K562 (cell line): ENCODE data around the gene TENM3. TPM values are rescaled to one million over a fixed set of nuclear protein-coding genes. Genes with fewer than 3 reads are reported as not detected.

ENCODE experiments used
- ATAC-seq: fragments of 200-7000 bp; cut with Tn5 transposase; 3 replicates; pipeline ENCODE4 v1.9.1; 2020; ENCODE audit warnings: moderate library complexity
- BruUV-seq: library from RNA; stranded (reverse); fragments of 400-500 nt; replicated peaks from 2 replicates; lab custom pipeline; 2021; lab: Mats Ljungman, UMichigan
- CTCF ChIA-PET: fragments of 300-600 bp; formaldehyde crosslinking; extraction: SDS; loops from one replicate; lab custom pipeline; 2021; ENCODE audit warnings: low intra/inter-chr PET ratio; lab: Yijun Ruan, JAX
- POLR2A ChIA-PET: fragments of 300-600, 350-650 bp; sonication (Branson Sonifier 250); formaldehyde crosslinking; extraction: SDS; loops from one replicate; lab custom pipeline; 2021; ENCODE audit warnings: antibody characterized with exemption, inconsistent platforms; lab: Yijun Ruan, JAX
- DNase-seq, 4 experiments: peaks; one replicate each; pipeline versions ENCODE4 v3.0.0 to v3.0.0-alpha.2; 2011 to 2018; ENCODE audit warnings: low spot score in 3 of 4, mixed read lengths in 3 of 4; ENCODE audit errors: extremely low read depth in 1 of 4
- FAIRE-seq: peaks from 2 replicates; lab custom pipeline; 2011; peaks lifted over from hg19 to GRCh38; lab: Jason Lieb, UNC
- H2AFZ ChIP-seq: 2 replicates; pipeline ENCODE4 v1.6.0; 2011; ENCODE audit warnings: low read depth, low read length, control low read depth, inconsistent platforms
- H3K27ac ChIP-seq: fragments of 200-600 bp; 3 replicates; pipeline ENCODE4 v1.8.0; 2011; ENCODE audit warnings: low read depth, mild to moderate bottlenecking, control low read depth, inconsistent platforms, low read length, moderate library complexity, mixed read lengths; ENCODE audit errors: extremely low read depth
- H3K27me3 ChIP-seq, 2 experiments: fragments of 300-600 bp in 1 of 2; 2 replicates in 1 of 2; 3 replicates in 1 of 2; pipeline versions ENCODE4 v1.6.0 to v1.8.0; 2011; ENCODE audit warnings: inconsistent platforms in 2 of 2, low read length in 2 of 2, mild to moderate bottlenecking in 1 of 2, mixed read lengths in 1 of 2, moderate library complexity in 1 of 2; ENCODE audit not compliant: control insufficient read depth in 2 of 2, insufficient read depth in 2 of 2
- H3K36me3 ChIP-seq: fragments of 300-600 bp; 3 replicates; pipeline ENCODE4 v1.8.0; 2011; ENCODE audit warnings: mild to moderate bottlenecking, low read length, inconsistent platforms; ENCODE audit not compliant: control insufficient read depth, insufficient read depth
- H3K4me1 ChIP-seq, 2 experiments: fragments of 200-600 bp in 1 of 2; replicated peaks in 1 of 2; 2 replicates in 1 of 2; 3 replicates in 1 of 2; pipeline versions ENCODE4 v1.5.1 to v1.8.0; 2011; ENCODE audit warnings: inconsistent platforms in 2 of 2, low read length in 2 of 2, mild to moderate bottlenecking in 1 of 2, mixed read lengths in 1 of 2, moderate library complexity in 1 of 2; ENCODE audit not compliant: control insufficient read depth in 2 of 2, insufficient read depth in 2 of 2
- H3K4me2 ChIP-seq: 2 replicates; pipeline ENCODE4 v1.6.1; 2011; ENCODE audit warnings: low read length, control low read depth, inconsistent platforms, mixed read lengths; ENCODE audit not compliant: insufficient read depth
- H3K4me3 ChIP-seq: fragments of 200-600 bp; sonication (generic), shearing (Covaris generic); 2 replicates; pipeline ENCODE4 v1.5.1; 2016; ENCODE audit warnings: control low read depth, inconsistent platforms
- H3K79me2 ChIP-seq: fragments of 200-600 bp; 3 replicates; pipeline ENCODE4 v1.8.0; 2011; ENCODE audit warnings: low read length, inconsistent platforms; ENCODE audit not compliant: control insufficient read depth, insufficient read depth
- H3K9ac ChIP-seq, 2 experiments: 2 replicates each; pipeline versions ENCODE4 v1.6.0 to v1.6.1; 2011; ENCODE audit warnings: low read depth in 2 of 2, low read length in 2 of 2, control low read depth in 1 of 2, inconsistent platforms in 1 of 2, mild to moderate bottlenecking in 1 of 2, mixed read lengths in 1 of 2; ENCODE audit not compliant: insufficient read depth in 1 of 2
- H3K9me1 ChIP-seq: one replicate; pipeline ENCODE4 v1.6.0; 2011; ENCODE audit warnings: inconsistent platforms, mild to moderate bottlenecking, low read length, moderate library complexity; ENCODE audit not compliant: control insufficient read depth, insufficient read depth
- H3K9me3 ChIP-seq: replicated peaks from 2 replicates; pipeline ENCODE4 v1.5.1; 2011; ENCODE audit warnings: low read depth, low read length, inconsistent platforms; ENCODE audit not compliant: control insufficient read depth, insufficient read depth
- H4K20me1 ChIP-seq: replicated peaks from 2 replicates; pipeline ENCODE4 v1.6.1; 2011; ENCODE audit warnings: low read length, inconsistent platforms, mixed read lengths; ENCODE audit not compliant: control insufficient read depth, insufficient read depth
- AFF4 ChIP-seq: sonication (generic); formaldehyde crosslinking; IDR thresholded peaks from 2 replicates; pipeline ENCODE4 v1.8.0; 2023; ENCODE audit warnings: mild to moderate bottlenecking, missing genetic modification reagents
- ATF2 ChIP-seq: sonication (generic); formaldehyde crosslinking; IDR thresholded peaks from 2 replicates; pipeline ENCODE4 v1.8.1; 2022; ENCODE audit warnings: missing genetic modification reagents
- CCAR2 ChIP-seq: fragments of 200-400 bp; formaldehyde crosslinking; IDR thresholded peaks from 2 replicates; pipeline ENCODE4 v1.6.1; 2017; ENCODE audit warnings: mild to moderate bottlenecking, low read depth, low read length
- CREBBP ChIP-seq: IDR thresholded peaks from one replicate; pipeline ENCODE4 v1.6.1; 2012; ENCODE audit warnings: low read depth, mild to moderate bottlenecking, control low read depth, inconsistent platforms, low read length
- GTF3C2 ChIP-seq: IDR thresholded peaks from 3 replicates; pipeline ENCODE4 v1.6.1; 2011; ENCODE audit warnings: borderline replicate concordance, mild to moderate bottlenecking, moderate library complexity; ENCODE audit not compliant: insufficient read length; ENCODE audit errors: extremely low read depth
- HDAC3 ChIP-seq: fragments of 450-650 bp; IDR thresholded peaks from 2 replicates; pipeline ENCODE4 v1.6.1; 2018; ENCODE audit warnings: borderline replicate concordance, mild to moderate bottlenecking, moderate library complexity; ENCODE audit not compliant: partially characterized antibody
- NR1H2 ChIP-seq: sonication (generic); formaldehyde crosslinking; IDR thresholded peaks from 2 replicates; pipeline ENCODE4 v1.4.0; 2020; ENCODE audit warnings: mild to moderate bottlenecking, missing genetic modification reagents
- NRF1 ChIP-seq, 2 experiments: fragments of 450-650 bp; IDR thresholded peaks in 1 of 2; conservative IDR thresholded peaks in 1 of 2; 2 replicates each; pipeline ENCODE4 v1.6.1; 2014; ENCODE audit warnings: mild to moderate bottlenecking in 2 of 2
- RBBP5 ChIP-seq: fragments of 200-600 bp; sonication (generic); IDR thresholded peaks from 2 replicates; pipeline ENCODE4 v1.6.1; 2012; ENCODE audit warnings: borderline replicate concordance, mild to moderate bottlenecking, low read length, control low read depth, inconsistent platforms; ENCODE audit not compliant: insufficient read depth, poor library complexity, severe bottlenecking
- TBL1XR1 ChIP-seq, 2 experiments: IDR thresholded peaks; 2 replicates each; pipeline ENCODE4 v1.6.1; 2012; ENCODE audit warnings: improper control_type of control experiment in 2 of 2, low read length in 2 of 2, mild to moderate bottlenecking in 1 of 2
- TEAD2 ChIP-seq: fragments of 450-650 bp; IDR thresholded peaks from 2 replicates; pipeline ENCODE4 v1.6.1; 2016; ENCODE audit warnings: missing genetic modification characterization, control low read depth, missing compliant biosample characterization
- TRIM24 ChIP-seq, 2 experiments: fragments of 450-650 bp; IDR thresholded peaks; 2 replicates each; pipeline ENCODE4 v1.6.1; 2016
- XRCC5 ChIP-seq: fragments of 200-400 bp; formaldehyde crosslinking; IDR thresholded peaks from 2 replicates; pipeline ENCODE4 v1.6.1; 2017; ENCODE audit warnings: low read depth, mild to moderate bottlenecking, low read length
- ZFP1 ChIP-seq: fragments of 450-650 bp; formaldehyde crosslinking; IDR thresholded peaks from 2 replicates; pipeline ENCODE4 v1.4.0; 2020; ENCODE audit warnings: mild to moderate bottlenecking, mixed read lengths
- ZNF143 ChIP-seq: sonication (generic); formaldehyde crosslinking; IDR thresholded peaks from 2 replicates; pipeline ENCODE4 v1.9.0; 2022; ENCODE audit warnings: mild to moderate bottlenecking, missing genetic modification reagents
- ZNF263 ChIP-seq: sonication (generic); formaldehyde crosslinking; IDR thresholded peaks from 2 replicates; pipeline ENCODE4 v1.8.0; 2022; ENCODE audit warnings: mild to moderate bottlenecking, missing genetic modification reagents, borderline replicate concordance
- WGBS: fragments of 100-300 bp; shearing (Covaris generic); methylation state at CpG from one replicate; pipeline ENCODE4 v1.1.6; 2016; ENCODE audit warnings: low coverage, mixed read lengths; ENCODE audit not compliant: insufficient coverage; ENCODE audit errors: missing lambda C conversion rate; 5-methylcytosine and 5-hydroxymethylcytosine counted together
- in situ Hi-C: fragments of 300-500 bp; cut with MboI; formaldehyde crosslinking; loops from 4 replicates; pipeline ENCODE4 v1.15.0; 2018; ENCODE audit warnings: inconsistent platforms, mixed read lengths
- intact Hi-C: fragments of 100-400 bp; cut with micrococcal nuclease; formaldehyde crosslinking; loops from 2 replicates; pipeline ENCODE4 v1.14.2; 2022
- polyA plus RNA-seq, 8 experiments: library from polyadenylated mRNA; depleted of rRNA in 4 of 8; stranded (reverse) in 5 of 8; unstranded in 3 of 8; fragments of >200 nt; fragmentation: Nextera tagmentation in 2 of 8; fragmentation: Illumina TruSeq in 1 of 8; extraction: Ambion mirVana in 2 of 8; extraction: Trizol in 1 of 8; gene quantifications; 2 replicates each; pipeline versions ENCODE4 v1.2.1 to v1.2.3, GENCODE V29; 2011 to 2014; ENCODE audit warnings: inconsistent platforms in 1 of 8, missing spikeins in 1 of 8
- total RNA-seq, 7 experiments: library from RNA; depleted of rRNA in 6 of 7; stranded (reverse); fragments of >200 nt in 6 of 7; fragmentation: Illumina TruSeq in 2 of 7; extraction: Trizol in 2 of 7; gene quantifications; 2 replicates each; pipeline versions ENCODE4 v1.2.1 to v1.2.3, GENCODE V29; 2011 to 2021; ENCODE audit warnings: low replicate concordance in 1 of 7

The TENM3 gene
- total and polyA plus RNA-seq, 9 of the 15 experiments (the other 6 are each of a cell fraction or from before 2014, with no cell fraction given): 0.01 to 0.02 TPM; not detected in 7

- Histone ChIP-seq H3K4me3 (no peak overlapping the region), H3K79me2 (no peaks in the 10 kb centered on the region), H3K36me3 (no peaks in the 10 kb centered on the region), H2AFZ (no peak overlapping the region), H3K27me3 (no peaks in the 10 kb centered on the region), H3K9ac (no peak overlapping the region), H3K9me1 (no peaks in the 10 kb centered on the region), H4K20me1 (no peaks in the 10 kb centered on the region), H3K27ac (no peak overlapping the region), H3K9me3 (no peaks in the 10 kb centered on the region), H3K4me1 (no peaks in the 10 kb centered on the region), H3K4me2 (no peak overlapping the region)
- POLR2A ChIA-PET: no interaction called here
- no TSS peak for BruUV-seq
- CTCF ChIA-PET: no interaction called here
- in situ Hi-C loops: no loop called here
- ATAC-seq (no peak), DNase-seq (no peak), FAIRE-seq (no peak)
- WGBS: 0% methylated on average over 1 of the region's 1 CpG
- intact Hi-C loops: no loop called here
- no peak for TF ChIP-seq NR1H2 (CRISPR knock-in tag)
- TF ChIP-seq TRIM24 (IDR thresholded peaks at IDR 0.05): no peak
- no peak for TF ChIP-seq AFF4
- no peak for TF ChIP-seq GTF3C2
- no peak for TF ChIP-seq RBBP5
- no peak for TF ChIP-seq ZNF143 (CRISPR knock-in tag)
- no peak for TF ChIP-seq ZNF263
- no peak for TF ChIP-seq ATF2
- TF ChIP-seq CCAR2: no peak
- no peak for TF ChIP-seq ZFP1 (CRISPR knock-in tag)
- no peak for TF ChIP-seq TBL1XR1 (IDR thresholded peaks at IDR 0.05; ENCODE audit: low read length in 2 of 2)
- TF ChIP-seq CREBBP: no peak
- no peak for TF ChIP-seq HDAC3
- TF ChIP-seq XRCC5: no peak
- no peak for TF ChIP-seq NRF1 (conservative IDR thresholded peaks at IDR 0.05 in 1 of 2, IDR thresholded peaks at IDR 0.05 in 1 of 2)
- TF ChIP-seq TEAD2: no peak
Observed at GRCh38 chr4:182593864-182594263, 350.7 kb downstream of the TENM3 start.
